HUES48 (cell line): ENCODE data around the gene CDKN1C.

Source experiments
- H3K27ac ChIP-seq: one replicate; pipeline ENCODE4 v1.7.0; 2013; ENCODE audit warnings: low read depth, low read length, inconsistent platforms
- H3K27me3 ChIP-seq: 2 replicates; pipeline ENCODE4 v1.6.1; 2013; ENCODE audit warnings: mild to moderate bottlenecking, low read length; ENCODE audit not compliant: control insufficient read depth, insufficient read depth
- H3K36me3 ChIP-seq: 2 replicates; pipeline ENCODE4 v1.6.1; 2013; ENCODE audit warnings: low read length; ENCODE audit not compliant: control insufficient read depth, insufficient read depth
- H3K4me1 ChIP-seq: 2 replicates; pipeline ENCODE4 v1.6.1; 2013; ENCODE audit warnings: mild to moderate bottlenecking, low read length; ENCODE audit not compliant: control insufficient read depth, insufficient read depth
- H3K4me3 ChIP-seq: 2 replicates; pipeline ENCODE4 v1.5.1; 2013; ENCODE audit warnings: mild to moderate bottlenecking, low read depth, low read length
- H3K9ac ChIP-seq: 2 replicates; pipeline ENCODE4 v1.6.1; 2013; ENCODE audit warnings: mild to moderate bottlenecking, low read depth, low read length, moderate library complexity
- H3K9me3 ChIP-seq: 2 replicates; pipeline ENCODE4 v1.6.1; 2013; ENCODE audit warnings: low read length; ENCODE audit not compliant: control insufficient read depth, insufficient read depth

The CDKN1C gene

DNA sequence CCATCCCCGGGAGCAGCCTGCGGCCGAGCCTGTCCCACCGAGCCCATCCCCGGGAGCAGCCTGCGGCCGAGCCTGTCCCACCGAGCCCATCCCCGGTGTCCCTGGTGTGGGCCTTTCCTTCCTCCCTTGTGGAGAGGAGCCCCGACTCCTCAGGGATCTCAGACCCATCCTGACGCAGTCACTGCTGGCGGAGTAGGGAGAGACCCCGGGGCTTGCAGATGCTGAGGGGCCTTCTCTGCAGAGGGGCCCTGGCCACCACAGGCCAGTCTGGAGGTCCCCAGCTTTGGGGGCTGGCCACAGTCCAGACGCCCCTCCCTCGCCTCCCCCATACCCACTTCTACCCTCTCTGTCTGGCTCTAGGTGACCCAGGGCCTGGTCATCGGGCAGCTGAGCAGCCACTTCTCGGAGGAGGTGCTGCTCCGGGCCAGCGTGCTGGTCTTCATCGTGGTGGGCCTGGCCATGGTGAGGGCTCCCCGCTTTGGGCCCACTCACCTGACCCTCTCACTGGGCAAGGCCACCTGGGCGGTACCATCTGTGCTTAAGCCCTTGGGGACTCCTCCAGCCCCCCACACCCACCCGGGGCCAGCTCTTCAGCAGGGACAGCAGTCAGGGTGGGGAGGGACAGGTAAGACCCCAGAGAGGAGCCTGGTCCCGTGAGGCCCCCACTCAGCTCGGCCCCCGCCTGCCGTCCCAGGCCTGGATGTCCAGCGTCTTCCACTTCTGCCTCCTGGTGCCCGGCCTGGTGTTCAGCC, 36.3 kb upstream of the CDKN1C start:
- H3K4me3 ChIP-seq: no peak overlapping the region
- no peak overlapping the region for H3K27ac ChIP-seq
- no peaks in the 10 kb centered on the region for H3K36me3 ChIP-seq
- peaks cover 7% of the 10 kb centered on the region for H3K27me3 ChIP-seq
- H3K9ac ChIP-seq: no peak overlapping the region
- H3K9me3 ChIP-seq: no peaks in the 10 kb centered on the region
- H3K4me1 ChIP-seq: no peaks in the 10 kb centered on the region

DNA sequence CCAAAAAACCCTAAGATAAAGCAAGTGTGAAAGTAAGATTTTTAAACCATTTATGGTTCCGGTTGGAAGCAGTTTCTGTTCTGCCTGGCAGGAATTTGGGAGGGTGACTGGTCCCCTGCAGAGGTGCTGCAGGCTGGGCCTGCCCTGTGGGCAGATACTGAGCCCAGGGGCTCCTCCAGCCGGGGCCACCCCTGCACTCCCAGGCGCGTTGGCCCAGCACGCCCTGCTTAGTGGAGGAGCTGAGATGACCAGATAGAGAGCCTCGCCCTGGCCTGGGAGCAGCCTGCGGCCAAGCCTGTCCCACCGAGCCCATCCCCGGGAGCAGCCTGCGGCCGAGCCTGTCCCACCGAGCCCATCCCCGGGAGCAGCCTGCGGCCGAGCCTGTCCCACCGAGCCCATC, 35.7 kb upstream of the CDKN1C start:
- Histone ChIP-seq H3K9ac (no peak overlapping the region), H3K27me3 (peaks cover under 1% of the 10 kb centered on the region; the same call in 1 of the 2 replicates), H3K27ac (no peak overlapping the region), H3K4me1 (no peaks in the 10 kb centered on the region), H3K4me3 (no peak overlapping the region), H3K9me3 (no peaks in the 10 kb centered on the region), H3K36me3 (no peaks in the 10 kb centered on the region)

DNA sequence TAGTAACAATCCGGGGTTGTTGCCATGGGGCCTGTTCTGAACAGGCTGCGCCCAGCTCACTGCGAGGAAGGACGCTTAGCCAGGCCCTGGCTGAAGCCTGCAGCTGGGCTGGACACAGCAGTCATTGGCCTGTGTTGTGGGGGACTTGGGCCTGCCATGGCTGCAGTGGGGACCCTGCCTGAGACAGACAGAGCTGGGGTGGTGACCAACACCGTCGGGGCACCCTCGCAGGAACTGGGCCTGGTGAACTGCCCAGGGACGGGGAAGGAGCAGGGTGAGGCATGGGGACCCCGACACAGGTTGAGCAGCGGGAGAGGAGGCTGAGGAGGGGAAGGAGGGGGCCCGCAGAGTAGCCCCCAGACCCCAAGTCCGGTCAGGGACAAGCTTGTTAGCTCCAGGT, 34.8 kb upstream of the CDKN1C start:
- Histone ChIP-seq H3K27ac (no peak overlapping the region), H3K36me3 (no peaks in the 10 kb centered on the region), H3K4me1 (no peaks in the 10 kb centered on the region), H3K4me3 (no peak overlapping the region), H3K9ac (no peak overlapping the region), H3K27me3 (0 out of 2 replicates have a peak, but pooled peaks cover 2% of the 10 kb centered on the region), H3K9me3 (no peaks in the 10 kb centered on the region)

DNA sequence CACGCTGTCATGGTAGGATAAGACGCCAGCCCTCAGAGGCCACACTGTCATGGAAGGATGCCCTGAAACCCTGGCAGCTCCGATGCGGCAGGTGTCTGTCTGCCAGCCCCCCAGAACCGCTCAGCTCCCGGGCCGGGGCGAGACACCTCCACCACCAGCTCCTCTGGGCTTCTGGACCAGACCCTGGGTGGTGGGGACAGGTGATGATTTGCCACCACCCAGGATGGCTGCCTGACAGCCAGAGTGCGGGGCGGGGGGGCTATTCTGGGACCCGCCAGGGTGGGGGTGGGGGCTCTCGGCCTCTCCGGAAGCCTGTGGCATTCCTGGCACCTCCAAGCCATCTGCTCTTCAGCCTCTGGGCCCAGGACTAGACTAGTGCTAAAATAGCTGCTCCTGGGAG, 34.3 kb upstream of the CDKN1C start:
- 0 out of 2 replicates have a peak, but pooled peaks cover 2% of the 10 kb centered on the region for H3K27me3 ChIP-seq
- H3K4me1 ChIP-seq: no peaks in the 10 kb centered on the region
- no peak overlapping the region for H3K4me3 ChIP-seq
- no peaks in the 10 kb centered on the region for H3K9me3 ChIP-seq
- no peak overlapping the region for H3K9ac ChIP-seq
- H3K36me3 ChIP-seq: no peaks in the 10 kb centered on the region
- no peak overlapping the region for H3K27ac ChIP-seq

DNA sequence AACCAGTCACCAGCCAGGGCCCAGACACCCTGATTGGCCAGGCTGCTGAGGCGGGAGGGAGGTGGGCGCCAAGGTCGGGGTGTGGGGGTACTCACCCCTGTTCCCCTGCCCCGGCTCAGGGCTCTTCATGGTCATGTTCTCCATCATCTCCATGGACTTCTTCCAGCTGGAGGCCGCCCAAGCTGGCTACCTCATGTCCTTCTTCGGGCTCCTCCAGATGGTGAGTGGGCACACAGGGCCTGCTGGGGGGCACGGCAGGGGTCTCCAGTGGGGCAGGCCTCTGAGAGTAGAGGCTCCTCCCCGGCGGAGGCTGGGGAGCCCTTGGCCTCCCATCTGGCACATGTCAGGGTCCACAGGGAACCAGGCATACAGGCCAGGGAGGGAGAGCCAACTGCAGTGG, 33.6 kb upstream of the CDKN1C start:
- no peak overlapping the region for H3K9ac ChIP-seq
- H3K27me3 ChIP-seq: 0 out of 2 replicates have a peak, but pooled peaks cover 2% of the 10 kb centered on the region
- H3K36me3 ChIP-seq: no peaks in the 10 kb centered on the region
- H3K27ac ChIP-seq: no peak overlapping the region
- H3K9me3 ChIP-seq: no peaks in the 10 kb centered on the region
- no peak overlapping the region for H3K4me3 ChIP-seq
- no peaks in the 10 kb centered on the region for H3K4me1 ChIP-seq

DNA sequence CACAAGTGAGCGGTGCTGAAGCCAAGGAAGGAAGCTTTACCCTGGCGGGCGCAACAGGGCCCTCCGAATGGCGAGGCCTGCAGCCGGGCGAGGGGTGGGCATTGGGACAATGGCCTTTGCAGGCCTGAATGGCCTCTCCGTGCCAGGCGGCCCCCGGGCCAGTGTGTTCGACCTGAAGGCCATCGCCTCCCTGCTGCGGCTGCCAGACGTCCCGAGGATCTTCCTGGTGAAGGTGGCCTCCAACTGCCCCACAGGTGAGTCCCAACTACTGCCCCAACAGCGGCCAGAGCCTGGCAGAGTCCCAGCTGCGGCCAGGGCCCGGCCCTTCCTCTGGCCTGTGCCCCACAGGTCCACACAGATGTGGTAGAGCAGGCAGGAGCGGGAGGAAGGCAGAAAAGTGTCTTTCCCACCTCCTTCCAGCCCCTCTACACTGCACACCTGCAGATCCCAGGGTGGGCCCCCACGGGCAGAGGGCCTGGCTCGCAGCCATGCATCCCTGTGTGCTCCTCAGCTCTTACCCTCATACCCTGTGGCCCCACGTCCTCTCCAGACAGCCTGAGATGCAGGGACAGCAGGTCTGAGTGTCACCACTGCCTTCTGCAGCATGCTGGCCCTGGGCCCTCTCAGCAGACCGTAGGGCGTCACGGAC, 32.4 kb upstream of the CDKN1C start:
- no peak overlapping the region for H3K27ac ChIP-seq

DNA sequence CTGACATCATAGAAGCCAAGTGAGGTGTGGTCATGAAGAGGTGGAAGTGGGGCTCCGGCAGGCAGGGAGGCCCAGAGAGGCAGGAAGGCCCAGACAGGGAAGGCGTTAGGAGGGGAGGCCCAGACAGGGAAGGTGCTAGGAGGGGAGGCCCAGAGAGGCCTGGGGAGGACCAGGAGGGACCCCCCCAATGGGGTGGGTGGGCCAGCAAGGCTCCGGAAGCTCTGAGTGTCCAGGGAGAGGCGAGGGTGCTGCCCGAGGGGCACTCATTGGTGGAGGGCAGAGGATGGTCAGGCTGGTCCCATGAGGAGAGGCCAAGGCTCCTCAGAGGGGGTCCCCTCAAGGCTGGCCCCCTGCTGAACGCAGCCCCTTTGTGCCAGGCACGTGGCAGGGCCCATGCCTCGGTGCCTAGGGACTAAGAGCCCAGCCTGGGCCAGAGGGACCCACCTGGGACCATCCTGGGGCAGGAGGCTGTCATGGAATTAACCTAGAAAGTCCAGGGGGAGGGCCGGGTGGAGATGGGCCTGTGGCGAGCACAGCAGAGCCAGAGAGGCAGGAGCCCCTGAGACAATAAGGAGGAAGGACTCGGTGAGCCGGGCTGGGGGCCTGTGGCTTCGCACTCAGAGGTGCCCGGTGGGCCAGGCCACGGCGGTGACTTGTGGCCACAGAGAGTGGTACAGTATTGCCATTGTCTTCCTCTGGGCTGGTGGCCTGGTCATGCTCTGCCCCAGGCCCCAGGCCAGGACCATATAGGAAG, 31.5 kb upstream of the CDKN1C start:
- no peaks in the 10 kb centered on the region for H3K36me3 ChIP-seq
- no peak overlapping the region for H3K4me3 ChIP-seq
- H3K27ac ChIP-seq: no peak overlapping the region
- H3K9ac ChIP-seq: no peak overlapping the region
- 0 out of 2 replicates have a peak, but pooled peaks cover 10% of the 10 kb centered on the region for H3K4me1 ChIP-seq
- H3K9me3 ChIP-seq: no peaks in the 10 kb centered on the region
- 0 out of 2 replicates have a peak, but pooled peaks cover 2% of the 10 kb centered on the region for H3K27me3 ChIP-seq

More for the DNA sequence above, 32.4 kb upstream of the CDKN1C start:
- Histone ChIP-seq H3K4me3 (no peak overlapping the region), H3K4me1 (0 out of 2 replicates have a peak, but pooled peaks cover 5% of the 10 kb centered on the region), H3K27me3 (0 out of 2 replicates have a peak, but pooled peaks cover 2% of the 10 kb centered on the region), H3K9me3 (no peaks in the 10 kb centered on the region), H3K9ac (no peak overlapping the region), H3K36me3 (no peaks in the 10 kb centered on the region)

DNA sequence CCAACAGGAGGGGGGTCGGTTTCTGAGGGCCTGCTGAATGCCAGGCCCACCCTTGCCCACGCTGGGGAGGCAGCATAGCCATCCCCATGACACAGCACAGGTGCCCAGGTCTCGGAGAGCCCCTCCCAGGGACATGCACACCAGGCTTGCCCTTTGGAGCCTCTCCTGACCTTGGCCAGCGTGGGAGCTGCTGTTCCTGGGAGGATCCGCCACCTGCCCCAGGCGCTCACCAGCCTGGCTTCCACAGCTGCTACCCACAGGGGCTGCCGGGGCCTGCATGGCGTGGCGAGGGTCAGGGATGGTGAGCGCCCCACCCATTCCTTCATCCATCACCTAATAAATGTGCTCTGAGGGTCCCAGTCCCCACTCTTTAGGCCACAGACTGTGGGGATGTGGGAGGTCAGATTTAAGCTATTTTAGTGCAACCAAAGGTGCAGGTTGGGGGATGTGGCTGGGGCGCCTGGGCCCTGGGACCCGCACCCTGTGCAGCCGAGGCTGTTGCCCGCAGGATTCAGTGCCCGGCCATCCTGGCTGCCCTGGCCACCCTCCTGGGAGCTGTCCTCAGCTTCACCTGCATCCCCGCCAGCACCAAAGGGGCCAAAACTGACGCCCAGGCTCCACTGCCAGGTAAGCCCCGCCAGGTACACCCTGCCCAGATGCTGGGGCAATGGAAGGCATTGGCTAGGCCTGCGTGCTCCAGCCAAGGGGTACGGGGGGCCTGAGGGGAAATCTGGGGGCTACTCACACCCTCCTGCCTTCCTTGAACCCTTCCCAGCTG, 30.7 kb upstream of the CDKN1C start:
- Histone ChIP-seq H3K4me3 (no peak overlapping the region), H3K27ac (no peak overlapping the region), H3K9me3 (no peaks in the 10 kb centered on the region), H3K36me3 (no peaks in the 10 kb centered on the region), H3K4me1 (0 out of 2 replicates have a peak, but pooled peaks cover 10% of the 10 kb centered on the region), H3K27me3 (0 out of 2 replicates have a peak, but pooled peaks cover 2% of the 10 kb centered on the region), H3K9ac (no peak overlapping the region)

DNA sequence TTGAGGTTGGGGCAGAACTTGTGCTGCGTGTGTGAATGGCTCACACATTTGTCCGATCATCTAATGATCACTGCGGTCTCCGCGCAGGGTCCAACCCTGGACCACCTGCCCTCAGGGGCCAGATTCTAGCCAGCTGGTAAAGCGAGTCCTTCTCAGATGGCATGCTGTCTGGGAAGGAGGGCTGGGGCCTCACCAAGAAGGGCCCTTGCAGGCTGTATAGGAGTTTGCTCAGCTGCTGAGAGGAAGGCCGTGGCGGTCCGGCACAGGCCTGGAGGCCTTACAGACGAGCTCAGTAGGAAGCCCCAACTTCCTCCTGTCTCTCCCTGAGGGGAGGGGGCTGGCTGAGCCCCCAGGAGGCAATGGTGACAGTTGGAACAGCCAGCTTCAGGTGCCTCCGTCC, 29.9 kb upstream of the CDKN1C start:
- H3K27ac ChIP-seq: no peak overlapping the region
- H3K9ac ChIP-seq: no peak overlapping the region
- H3K4me3 ChIP-seq: no peak overlapping the region
- H3K9me3 ChIP-seq: no peaks in the 10 kb centered on the region
- H3K27me3 ChIP-seq: 0 out of 2 replicates have a peak, but pooled peaks cover 2% of the 10 kb centered on the region
- H3K36me3 ChIP-seq: no peaks in the 10 kb centered on the region
- H3K4me1 ChIP-seq: 0 out of 2 replicates have a peak, but pooled peaks cover 10% of the 10 kb centered on the region

DNA sequence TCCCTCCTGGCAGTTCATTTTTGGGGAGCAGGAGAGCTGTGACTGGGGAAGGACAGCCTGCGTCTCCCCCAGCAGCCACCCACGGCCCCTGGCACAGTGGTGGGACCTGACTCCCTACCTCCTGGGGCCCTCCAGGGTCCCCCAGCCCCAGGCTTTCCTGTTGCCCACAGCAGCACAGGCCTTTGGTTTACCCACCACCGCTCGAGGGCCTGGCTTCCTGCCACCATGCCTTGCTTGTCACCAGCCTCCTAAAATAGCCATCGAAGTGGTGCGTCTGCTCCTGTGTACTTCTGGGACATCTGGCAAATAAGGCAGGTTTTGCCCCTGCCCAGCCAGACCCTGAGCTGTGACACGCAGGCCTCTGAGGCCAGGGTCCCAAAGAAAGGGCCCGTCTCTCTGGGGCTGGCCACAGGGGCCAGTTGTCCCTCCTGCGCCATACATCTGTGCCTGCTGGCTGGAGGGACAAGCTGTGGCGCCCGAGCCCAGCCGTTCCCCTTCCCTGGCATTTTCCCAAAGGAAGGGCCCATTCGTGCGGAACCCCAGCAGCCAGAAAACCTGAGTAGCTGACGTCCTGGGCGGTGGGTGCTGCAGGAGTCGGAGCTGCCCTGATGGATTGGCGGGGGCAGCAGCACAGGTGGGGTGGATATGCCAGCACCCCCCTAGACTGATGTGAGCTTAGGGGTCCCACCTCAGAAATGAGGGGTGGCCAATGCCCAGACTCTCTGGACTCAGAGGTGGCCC, 29.1 kb upstream of the CDKN1C start:
- Histone ChIP-seq H3K27ac (no peak overlapping the region), H3K4me1 (0 out of 2 replicates have a peak, but pooled peaks cover 10% of the 10 kb centered on the region), H3K36me3 (no peaks in the 10 kb centered on the region), H3K27me3 (0 out of 2 replicates have a peak, but pooled peaks cover 2% of the 10 kb centered on the region), H3K4me3 (no peak overlapping the region), H3K9me3 (no peaks in the 10 kb centered on the region), H3K9ac (no peak overlapping the region)
